ENCODE results near the gene CXCL12. TPM values are rescaled to one million over a fixed set of nuclear protein-coding genes. Genes with fewer than 3 reads are reported as not detected.

CXCL12 gene
- total RNA-seq, 1 donor from 2014 or later: 0.97 TPM

GRCh38 chr10:44370731-44371248, 14.1 kb downstream of the CXCL12 start:
- Mint-ChIP-seq H3K9me3 (ENCODE audit: unreplicated experiment) (no peaks in the 10 kb centered on the region), H3K27me3 (ENCODE audit: unreplicated experiment) (no peaks in the 10 kb centered on the region), H3K4me3 (ENCODE audit: unreplicated experiment) (no peak overlapping the region), H3K36me3 (ENCODE audit: low read depth, unreplicated experiment) (no peaks in the 10 kb centered on the region), H3K27ac (ENCODE audit: unreplicated experiment) (no peak overlapping the region), H3K4me1 (ENCODE audit: unreplicated experiment) (peaks cover 13% of the 10 kb centered on the region)
- no peak for TF ChIP-seq CTCF (IDR thresholded peaks at IDR 0.05; ENCODE audit: unreplicated experiment)
- no peak for DNase-seq (ENCODE audit: low spot score)

- TF ChIP-seq CTCF (IDR thresholded peaks at IDR 0.05; ENCODE audit: unreplicated experiment): no peak
- no peak for DNase-seq (ENCODE audit: low spot score)
- Mint-ChIP-seq H3K27me3 (ENCODE audit: unreplicated experiment) (no peaks in the 10 kb centered on the region), H3K9me3 (ENCODE audit: unreplicated experiment) (no peaks in the 10 kb centered on the region), H3K27ac (ENCODE audit: unreplicated experiment) (no peak overlapping the region), H3K4me1 (ENCODE audit: unreplicated experiment) (peaks cover 13% of the 10 kb centered on the region), H3K4me3 (ENCODE audit: unreplicated experiment) (no peak overlapping the region), H3K36me3 (ENCODE audit: low read depth, unreplicated experiment) (no peaks in the 10 kb centered on the region)
Measured at GRCh38 chr10:44369854-44370253, 15.0 kb downstream of the CXCL12 start.

GRCh38 chr10:44369296-44369695, 15.6 kb downstream of the CXCL12 start:
- Mint-ChIP-seq H3K4me1 (ENCODE audit: unreplicated experiment) (peaks cover 13% of the 10 kb centered on the region), H3K9me3 (ENCODE audit: unreplicated experiment) (no peaks in the 10 kb centered on the region), H3K36me3 (ENCODE audit: low read depth, unreplicated experiment) (no peaks in the 10 kb centered on the region), H3K27me3 (ENCODE audit: unreplicated experiment) (no peaks in the 10 kb centered on the region), H3K27ac (ENCODE audit: unreplicated experiment) (no peak overlapping the region), H3K4me3 (ENCODE audit: unreplicated experiment) (no peak overlapping the region)
- no peak for TF ChIP-seq CTCF (IDR thresholded peaks at IDR 0.05; ENCODE audit: unreplicated experiment)
- no peak for DNase-seq (ENCODE audit: low spot score)

GRCh38 chr10:44368637-44369036, 16.3 kb downstream of the CXCL12 start:
- TF ChIP-seq CTCF (IDR thresholded peaks at IDR 0.05; ENCODE audit: unreplicated experiment): no peak
- Mint-ChIP-seq H3K27ac (ENCODE audit: unreplicated experiment) (no peak overlapping the region), H3K4me3 (ENCODE audit: unreplicated experiment) (no peak overlapping the region), H3K9me3 (ENCODE audit: unreplicated experiment) (no peaks in the 10 kb centered on the region), H3K27me3 (ENCODE audit: unreplicated experiment) (no peaks in the 10 kb centered on the region), H3K4me1 (ENCODE audit: unreplicated experiment) (peaks cover 13% of the 10 kb centered on the region), H3K36me3 (ENCODE audit: low read depth, unreplicated experiment) (no peaks in the 10 kb centered on the region)
- DNase-seq (ENCODE audit: low spot score): no peak

GRCh38 chr10:44366941-44367630, 17.8 kb downstream of the CXCL12 start:
- no peak for TF ChIP-seq CTCF (IDR thresholded peaks at IDR 0.05; ENCODE audit: unreplicated experiment)
- no peaks in the 10 kb centered on the region for H3K27me3 Mint-ChIP-seq (ENCODE audit: unreplicated experiment)
- peaks cover 13% of the 10 kb centered on the region for H3K4me1 Mint-ChIP-seq (ENCODE audit: unreplicated experiment)
- no peaks in the 10 kb centered on the region for H3K9me3 Mint-ChIP-seq (ENCODE audit: unreplicated experiment)
- no peak overlapping the region for H3K4me3 Mint-ChIP-seq (ENCODE audit: unreplicated experiment)
- H3K36me3 Mint-ChIP-seq (ENCODE audit: low read depth, unreplicated experiment): no peaks in the 10 kb centered on the region
- no peak for DNase-seq (ENCODE audit: low spot score)
- no peak overlapping the region for H3K27ac Mint-ChIP-seq (ENCODE audit: unreplicated experiment)

All from endothelial cell (in vitro differentiated cells).